Right kidney (tissue), 9 donors: ENCODE data around the gene FAM120C.
A peak's percentile ranks its signal among the peaks of the same experiment; 100 is the strongest.

ENCODE experiments used
- DNase-seq: peaks from one replicate; pipeline ENCODE4 v3.0.0-alpha.2; 2016
- long read RNA-seq, 8 donors: transcript quantifications; one replicate each; lab custom pipeline, GENCODE V29; 2026

The FAM120C gene, protein sequence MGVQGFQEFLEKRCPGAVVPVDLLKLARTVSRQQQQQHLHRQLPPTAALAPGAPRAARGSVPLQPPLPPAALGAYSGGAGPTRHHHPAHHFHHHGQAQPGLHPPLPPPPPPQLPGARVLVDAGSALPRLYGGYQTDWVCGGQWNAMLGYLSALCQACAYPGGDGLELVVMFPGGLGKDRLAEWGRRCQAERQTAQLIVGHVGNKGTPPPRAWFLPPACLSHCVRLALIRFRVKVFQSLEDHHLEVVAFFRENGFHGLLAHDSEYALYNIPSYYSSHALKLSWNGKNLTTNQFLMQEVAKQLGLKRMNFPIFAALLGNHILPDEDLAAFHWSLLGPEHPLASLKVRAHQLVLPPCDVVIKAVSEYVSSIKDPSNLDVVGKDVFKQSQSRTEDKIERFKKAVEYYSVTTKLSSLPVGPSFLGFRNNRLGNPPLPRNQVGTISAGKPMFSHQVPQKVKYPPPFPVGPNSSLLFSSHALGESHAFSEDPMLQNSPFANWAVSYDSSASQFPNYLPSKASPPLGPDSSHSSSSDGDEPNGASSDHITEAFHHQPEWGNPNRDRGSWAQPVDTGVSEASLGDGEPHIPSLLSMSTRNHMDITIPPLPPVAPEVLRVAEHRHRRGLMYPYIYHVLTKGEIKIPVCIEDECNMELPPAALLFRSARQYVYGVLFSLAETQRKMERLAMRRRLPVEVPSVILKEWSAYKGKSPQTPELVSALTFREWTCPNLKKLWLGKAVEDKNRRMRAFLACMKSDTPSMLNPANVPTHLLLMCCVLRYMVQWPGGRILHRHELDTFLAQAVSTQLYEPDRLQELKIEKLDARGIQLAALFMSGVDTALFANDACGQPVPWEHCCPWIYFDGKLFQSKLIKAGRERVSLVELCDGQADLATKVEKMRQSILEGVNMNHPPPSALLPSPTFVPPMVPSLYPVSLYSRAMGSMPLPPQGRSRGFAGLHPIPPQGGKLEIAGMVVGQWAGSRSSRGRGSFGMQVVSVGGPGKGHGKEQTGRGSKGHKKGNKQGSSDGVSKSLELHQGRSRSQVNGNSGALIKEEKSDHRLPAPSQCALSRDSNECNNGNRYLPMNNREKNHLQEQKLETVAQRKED
- long read RNA-seq, donor 1, partial matches to known transcripts, result 0 of 2 reads
- long read RNA-seq, donor 1, other reads (novel, unspliced or antisense), result 0 of 2 reads
- long read RNA-seq, donor 2, result 0 reads
- long read RNA-seq, donor 3, result 0 reads
- long read RNA-seq, donor 4, partial matches to known transcripts, result 7 of 8 reads
- long read RNA-seq, donor 4, other reads (novel, unspliced or antisense), result 0 of 8 reads
- long read RNA-seq, donor 5, partial matches to known transcripts, result 0 of 1 reads
- long read RNA-seq, donor 5, other reads (novel, unspliced or antisense), result 0 of 1 reads
- long read RNA-seq, donor 6, partial matches to known transcripts, result 0 of 2 reads
- long read RNA-seq, donor 6, other reads (novel, unspliced or antisense), result 0 of 2 reads
- long read RNA-seq, donor 7, partial matches to known transcripts, result 0 of 4 reads
- long read RNA-seq, donor 7, other reads (novel, unspliced or antisense), result 0 of 4 reads
- long read RNA-seq, donor 8, partial matches to known transcripts, result 0 of 1 reads
- long read RNA-seq, donor 8, other reads (novel, unspliced or antisense), result 0 of 1 reads

DNA sequence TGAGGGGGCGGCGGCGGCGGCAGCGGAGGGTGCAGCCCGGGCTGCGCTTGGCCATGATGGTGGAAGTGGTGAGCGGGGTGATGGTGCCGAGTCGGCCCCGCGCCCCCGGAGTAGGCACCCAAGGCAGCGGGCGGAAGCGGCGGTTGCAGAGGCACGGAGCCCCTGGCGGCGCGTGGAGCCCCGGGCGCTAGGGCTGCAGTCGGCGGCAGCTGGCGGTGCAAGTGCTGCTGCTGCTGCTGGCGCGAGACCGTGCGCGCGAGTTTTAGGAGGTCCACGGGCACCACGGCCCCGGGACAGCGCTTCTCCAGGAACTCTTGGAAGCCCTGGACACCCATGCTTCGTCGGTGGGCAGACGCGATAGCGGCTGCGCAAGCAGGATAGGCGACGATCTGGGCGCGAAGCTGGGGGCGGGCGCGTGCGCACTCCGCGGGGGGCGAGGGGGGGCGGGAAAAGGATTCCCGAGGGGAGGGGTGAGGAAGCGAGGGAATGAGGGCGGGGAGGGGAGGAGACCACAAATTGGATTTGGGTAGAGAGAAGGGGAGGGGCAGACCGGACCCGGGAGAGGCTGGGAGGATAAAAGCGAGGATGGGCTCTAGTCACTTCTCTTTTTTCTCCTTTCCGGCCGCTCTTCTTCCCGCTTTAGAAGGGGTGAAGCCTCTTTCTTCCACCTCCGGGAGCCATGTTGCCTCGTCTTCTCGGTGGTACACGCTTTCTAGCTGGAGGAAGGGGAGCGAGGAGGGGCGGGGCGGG, at the start of gene FAM120C:
TSS of gene FAM120C (minus strand) at position 391 of the 750 bp plus-strand sequence. CDS start at position 335, 56 bp downstream.
- peak; percentile 80 for DNase-seq

DNA sequence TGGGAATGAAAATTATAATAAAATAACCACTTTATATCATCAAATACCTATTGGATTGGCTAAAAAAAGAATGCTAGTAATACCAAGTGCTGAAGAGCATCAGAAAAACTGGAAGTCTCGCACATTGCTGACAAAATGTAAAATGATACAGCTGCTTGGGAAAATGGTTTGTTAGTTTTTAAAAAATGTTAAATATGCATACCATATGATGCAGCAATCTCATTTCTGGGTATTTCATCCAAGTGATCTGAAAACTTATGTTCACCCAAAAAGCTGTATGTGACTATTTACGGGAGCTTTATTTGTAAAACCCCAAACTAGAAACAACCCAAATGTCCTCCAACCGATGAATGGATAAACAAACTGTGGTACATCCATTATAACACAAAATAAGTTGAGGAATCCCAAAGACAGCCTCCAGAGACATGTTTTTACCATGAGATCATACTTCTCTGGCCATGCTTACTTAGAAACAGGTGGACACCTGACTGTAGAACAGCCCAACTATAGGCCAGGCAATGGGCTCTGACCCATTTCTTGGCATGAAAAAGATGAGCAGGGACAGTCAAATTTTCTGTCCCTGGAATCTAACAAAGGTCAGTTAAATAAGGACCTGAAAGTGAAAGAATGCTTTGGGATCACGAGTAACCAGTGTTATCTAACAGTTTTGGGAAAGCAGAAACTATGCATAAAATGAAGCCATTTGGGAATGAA, 47.5 kb upstream of the FAM120C start:
- DNase-seq, result no peak

DNA sequence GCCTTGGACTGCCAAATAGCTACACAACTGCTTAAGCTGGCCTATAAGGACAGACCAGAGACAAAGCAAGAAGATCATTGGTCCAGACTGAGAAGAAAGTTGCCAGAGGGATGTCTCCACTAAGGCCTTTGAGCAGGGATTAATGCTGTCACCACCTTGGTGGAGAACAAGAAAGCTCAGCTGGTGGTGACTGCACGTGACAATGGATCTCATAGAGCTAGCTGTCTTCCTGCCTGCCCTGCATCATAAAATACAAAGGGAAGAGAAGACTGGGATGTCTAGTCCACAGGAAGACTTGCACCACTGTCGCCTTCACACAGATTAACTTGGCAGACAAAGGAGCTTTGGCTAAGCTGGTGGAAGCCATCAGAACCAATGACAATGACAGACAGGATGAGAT, 40.5 kb upstream of the FAM120C start:
- DNase-seq, result no peak

DNA sequence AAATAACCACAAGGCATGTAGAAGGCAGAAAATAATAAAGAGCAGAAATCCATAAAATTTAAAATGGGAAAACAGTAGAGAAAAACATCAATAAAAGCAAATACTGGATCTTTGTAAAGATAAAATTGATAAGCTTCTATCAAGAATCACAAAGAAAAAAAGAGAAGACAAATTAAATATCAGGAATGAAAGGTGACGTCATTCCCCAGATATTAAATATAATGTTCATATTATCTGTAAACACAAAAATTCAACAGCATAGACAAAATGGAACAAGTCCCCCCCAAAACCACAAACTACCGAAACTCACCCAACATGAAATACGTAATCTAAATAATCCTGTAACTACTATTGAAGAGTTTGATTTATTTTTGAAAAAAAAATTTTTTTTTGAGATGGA, 30.5 kb upstream of the FAM120C start:
- no peak for DNase-seq

DNA sequence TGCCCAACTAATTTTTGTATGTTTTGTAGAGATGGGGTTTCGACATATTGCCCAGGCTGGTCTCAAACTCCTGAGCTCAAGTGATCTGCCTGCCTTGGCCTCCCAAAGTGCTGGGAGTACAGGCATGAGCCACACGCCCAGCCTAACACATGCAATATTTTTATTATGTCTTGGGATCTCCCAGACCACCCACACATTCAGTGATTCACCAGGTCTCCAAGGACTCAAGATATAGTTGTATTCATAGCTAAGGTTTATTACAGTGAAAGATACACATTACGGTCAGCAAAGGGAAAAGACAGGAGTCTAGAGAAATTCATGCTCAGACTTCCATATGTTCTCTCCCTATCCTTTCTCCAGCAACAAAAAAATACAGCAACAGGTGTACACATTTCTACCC, 25.5 kb upstream of the FAM120C start:
- no peak for DNase-seq

DNA sequence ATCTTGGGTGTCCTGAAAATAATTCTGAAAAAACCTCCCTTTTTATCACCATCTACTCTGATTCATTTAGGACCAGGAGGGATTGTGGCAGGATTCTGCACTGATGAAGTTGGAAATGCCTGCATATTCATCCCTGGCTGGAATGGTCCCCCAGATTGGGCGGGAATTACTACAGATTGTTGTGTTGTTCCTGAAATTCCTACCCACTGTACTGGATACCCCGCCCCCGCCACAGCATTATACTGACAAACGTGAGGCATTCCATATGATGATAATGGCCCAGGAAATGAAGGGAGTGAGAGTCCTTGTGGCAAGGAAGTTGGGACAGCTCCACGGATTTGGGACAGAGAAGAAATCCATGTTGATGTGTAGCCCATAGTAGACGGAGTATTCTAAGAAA, 15.2 kb upstream of the FAM120C start:
- DNase-seq, result no peak

DNA sequence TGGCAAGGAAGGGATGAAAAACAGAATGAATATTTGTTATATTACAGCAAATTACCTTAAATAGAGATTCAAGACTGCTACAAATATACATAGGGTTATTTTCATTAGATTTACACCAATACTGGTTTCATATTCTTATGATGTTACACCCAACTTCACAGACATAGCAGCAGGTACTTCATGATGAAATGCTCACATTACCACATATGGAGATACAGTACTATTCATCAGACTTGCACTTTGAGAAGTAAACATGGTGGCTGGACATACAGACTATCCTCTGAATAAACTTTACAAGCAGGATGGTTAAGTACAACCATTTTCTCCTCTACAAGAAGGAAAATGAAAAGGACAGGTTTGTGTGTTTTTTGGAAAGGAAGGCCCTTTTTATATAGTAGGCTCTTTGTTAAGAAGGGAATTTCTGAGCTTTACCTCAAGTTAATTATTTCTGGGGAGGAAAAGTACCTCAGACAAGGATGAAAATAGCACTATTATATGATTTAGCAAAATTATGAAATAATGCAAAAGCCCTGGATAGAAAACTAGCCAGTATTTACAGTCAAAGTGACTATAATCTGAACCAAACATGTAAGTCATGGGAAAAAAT, 12.0 kb upstream of the FAM120C start:
- DNase-seq, result no peak

DNA sequence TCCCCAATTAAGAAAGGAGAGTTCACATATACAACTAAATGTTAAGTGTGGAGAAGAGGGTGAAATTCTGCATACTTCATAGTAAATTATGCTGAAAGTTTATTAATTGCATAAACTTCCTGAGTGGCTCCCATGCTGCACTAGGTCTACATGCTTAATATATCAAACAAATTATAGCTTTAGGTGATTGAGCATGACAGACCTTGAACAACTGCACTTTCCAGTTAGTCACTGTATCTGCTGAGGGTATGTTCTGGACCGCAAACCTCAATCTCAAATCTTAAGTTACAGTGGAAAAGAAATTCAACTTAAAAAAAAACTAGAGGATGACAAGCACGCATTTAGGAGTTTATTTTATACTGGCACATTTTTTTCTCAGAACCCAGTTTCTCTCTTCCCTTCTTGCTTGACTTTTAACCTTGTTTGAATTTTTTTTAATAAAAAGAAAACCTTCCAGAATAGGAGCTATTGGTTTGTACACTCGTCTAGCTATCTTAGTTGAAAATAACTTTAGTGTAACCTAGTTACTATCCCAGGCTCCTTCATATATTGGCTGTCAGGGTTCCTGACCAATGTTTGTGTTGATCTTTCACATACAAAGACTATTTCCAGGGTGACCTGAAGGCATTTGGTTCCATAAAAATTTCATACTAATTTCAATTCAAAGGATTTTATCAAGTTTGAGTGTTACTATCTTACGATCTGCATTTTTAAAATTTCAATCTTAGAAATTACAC, 10.2 kb upstream of the FAM120C start:
- DNase-seq, result no peak

DNA sequence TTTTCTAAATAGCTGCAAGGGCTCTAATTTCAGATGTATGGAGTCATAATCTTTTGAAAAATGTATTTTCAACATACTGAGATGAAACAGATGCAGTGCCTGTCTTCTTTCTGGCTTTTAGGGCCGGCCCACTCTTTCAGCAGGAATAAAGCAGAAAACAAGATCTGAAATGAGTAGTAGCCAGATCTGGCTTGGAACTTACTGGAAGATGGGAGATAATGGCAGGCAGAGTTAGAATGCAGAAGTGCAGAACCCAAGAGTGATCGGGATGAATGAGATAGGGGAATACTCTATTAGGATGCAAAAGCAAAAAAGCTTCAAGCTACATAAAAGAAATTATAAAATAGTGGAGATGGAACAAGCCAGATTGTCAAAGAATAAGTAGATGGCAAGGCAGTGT, 1.4 kb upstream of the FAM120C start:
- DNase-seq, result no peak

DNA sequence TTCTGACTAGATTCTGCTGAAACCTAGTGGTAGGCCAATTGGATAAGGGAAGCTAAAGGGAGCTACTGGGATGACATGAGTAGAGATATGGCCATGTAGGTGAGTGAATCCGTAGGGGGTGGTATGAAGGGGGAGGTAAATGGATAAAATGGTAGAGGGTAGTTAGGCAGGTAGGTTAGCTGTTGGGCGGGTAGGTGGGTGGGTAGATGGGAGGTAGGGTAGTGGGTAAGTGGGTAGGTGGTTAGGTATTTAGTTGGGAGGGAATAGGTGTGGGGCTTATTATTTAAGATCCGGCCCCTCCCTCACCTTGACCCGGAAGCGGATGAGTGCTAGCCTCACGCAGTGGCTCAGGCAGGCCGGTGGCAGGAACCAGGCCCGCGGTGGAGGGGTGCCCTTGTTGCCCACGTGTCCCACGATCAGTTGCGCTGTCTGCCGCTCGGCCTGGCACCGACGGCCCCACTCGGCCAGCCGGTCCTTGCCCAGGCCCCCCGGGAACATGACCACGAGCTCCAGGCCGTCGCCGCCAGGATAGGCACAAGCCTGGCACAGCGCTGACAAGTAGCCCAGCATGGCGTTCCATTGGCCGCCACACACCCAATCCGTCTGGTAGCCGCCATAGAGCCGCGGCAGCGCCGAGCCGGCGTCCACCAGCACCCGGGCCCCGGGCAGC, 725 bp downstream of the FAM120C start:
- DNase-seq, result no peak

DNA sequence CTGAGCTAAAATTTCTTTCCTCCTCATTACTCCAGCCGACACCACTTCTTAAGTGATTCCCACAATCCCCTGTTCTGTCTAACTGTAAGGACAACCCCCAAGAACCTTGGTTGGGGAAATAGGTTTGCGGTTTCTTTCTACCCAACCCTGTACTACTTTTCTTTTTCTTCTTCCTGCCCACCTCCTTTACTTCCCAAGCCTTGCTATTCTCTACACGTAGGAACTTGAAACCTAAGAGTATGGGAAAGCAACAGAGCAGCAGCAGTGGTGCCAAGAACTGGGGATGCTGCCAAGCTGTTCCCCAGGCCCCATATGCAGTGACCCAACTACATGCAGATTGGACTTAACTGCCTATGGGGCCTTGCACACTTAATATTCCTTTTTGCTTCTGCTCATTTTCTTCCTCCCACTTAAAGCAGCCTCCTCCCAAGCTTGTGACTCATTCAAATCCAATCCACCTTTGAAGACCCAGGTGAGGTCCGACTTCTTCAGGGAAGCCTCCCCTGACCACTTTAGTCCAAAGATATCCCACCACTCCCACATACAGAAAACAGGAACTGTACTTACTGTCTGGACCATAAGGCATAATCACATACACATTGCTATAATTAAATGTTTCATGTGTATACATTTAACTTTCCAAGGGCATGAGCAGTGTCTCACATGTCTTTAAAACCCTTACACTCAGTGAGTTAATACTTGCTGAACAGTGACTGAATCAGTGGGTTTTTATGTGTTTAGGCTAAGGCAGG, 1.7 kb downstream of the FAM120C start:
- DNase-seq, result no peak

DNA sequence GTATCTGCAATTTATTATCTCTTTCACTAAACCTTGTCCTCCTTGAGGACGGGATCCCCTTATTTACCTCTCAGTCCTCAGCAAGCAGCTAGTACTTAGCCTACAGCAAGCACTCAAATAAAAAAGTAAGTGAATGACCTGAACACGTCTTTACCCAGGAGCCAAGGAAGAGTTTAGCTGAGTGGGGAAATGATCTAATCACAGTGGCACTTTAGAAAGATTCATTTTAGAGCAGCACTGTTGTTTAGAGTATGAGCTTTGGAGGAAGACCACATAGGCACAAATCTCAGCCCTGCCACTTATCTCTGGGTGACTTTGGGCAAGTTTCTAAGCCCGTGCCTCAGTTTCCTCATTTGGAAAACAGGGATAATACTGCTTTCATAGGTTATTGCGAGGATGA, 2.7 kb downstream of the FAM120C start:
- no peak for DNase-seq

DNA sequence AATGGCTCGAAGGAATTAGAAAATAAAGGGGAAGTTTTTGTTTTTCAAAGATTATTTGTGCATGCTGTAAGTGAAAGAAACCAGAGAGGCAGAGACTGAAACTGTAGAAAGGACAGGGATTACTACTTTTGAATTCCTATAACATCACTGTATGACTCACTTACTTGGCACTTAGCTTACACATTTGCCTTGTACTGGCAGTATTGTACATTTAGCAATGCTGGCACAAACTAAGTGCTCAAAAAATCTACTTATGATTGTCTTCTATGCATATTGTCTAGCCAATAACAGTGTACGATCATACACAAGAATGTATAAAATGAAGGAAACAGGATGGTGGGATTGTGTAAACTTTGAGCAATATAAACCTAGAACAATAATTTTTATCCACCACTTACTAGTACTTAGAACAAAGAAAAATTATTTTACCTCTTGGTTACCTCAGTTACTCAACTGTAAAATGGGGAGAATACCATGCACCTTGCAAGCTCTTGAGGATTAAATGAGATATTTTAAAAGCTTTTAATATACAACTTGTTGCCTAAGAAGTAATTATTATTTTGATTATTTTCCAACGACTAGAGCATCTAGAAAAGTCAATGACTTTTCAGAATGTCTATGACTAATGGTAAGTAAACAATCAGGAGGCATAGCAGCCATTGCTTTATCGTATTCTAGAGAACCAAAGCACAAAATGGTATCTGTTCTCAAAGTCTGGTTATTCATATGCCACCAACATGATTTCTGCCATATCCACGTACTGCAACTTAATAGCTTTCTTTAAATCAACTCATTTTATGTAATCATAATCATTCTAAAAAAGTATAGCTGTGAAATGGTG, 4.7 kb downstream of the FAM120C start:
- DNase-seq, result no peak

DNA sequence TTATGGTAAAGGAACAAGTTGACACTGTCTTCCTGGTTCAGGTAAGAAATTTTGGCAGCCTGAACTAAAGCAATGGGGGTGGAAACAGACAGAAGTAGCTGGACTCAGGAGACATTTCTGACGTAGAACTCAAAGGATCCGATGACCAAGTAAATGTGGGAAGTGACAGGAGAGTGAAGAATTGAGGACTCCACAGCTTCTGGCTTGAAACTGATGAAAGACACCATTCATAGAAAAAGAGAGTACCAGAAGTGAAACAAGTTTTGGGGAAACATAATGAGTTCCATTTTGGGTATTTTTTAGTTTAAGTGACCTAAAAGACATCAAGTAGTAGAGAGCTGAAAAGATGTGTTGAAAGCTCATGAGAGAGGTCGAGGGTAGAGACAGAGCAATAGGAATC, 5.7 kb downstream of the FAM120C start:
- no peak for DNase-seq

DNA sequence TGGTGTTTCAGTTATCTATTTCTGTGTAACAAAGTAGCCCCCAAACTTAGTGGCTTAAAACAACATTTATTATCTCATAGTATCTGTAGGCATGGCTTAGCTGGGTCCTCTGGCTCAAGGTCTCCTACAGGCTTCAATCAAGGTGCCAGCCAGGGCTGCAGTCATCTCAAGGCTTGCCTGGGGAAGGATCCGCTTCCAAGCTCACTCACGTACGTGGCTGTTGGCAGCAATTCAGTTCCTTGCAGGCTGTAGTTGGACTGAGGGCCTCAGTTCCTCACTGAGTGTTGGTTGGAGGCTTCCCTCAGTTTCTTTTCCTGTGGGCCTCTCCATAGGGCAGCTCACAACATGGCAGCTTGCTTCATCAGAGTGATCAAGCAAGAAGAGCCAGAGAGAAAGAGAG, 9.3 kb downstream of the FAM120C start:
- DNase-seq, result no peak

DNA sequence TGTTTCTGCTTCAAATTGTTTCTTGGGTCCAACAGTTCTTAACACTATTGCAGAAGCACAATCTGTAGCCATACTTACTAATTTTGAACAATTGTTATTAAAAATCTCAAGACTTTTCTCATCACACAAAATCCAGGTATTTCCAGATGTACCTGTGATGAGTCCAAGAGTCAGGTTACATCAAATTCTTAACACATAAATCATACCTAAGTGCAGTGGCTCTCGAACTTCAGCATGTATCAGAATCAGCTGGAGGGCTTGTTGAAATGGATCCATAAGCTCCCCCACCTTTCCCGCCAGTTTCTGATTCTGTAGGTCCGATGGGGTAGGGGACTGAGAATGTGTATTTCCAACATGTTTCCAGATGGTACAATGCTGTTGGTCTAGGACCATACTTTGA, 10.6 kb downstream of the FAM120C start:
- DNase-seq, result no peak
